ENCODE results near the gene FKBP11.

FKBP11 gene

DNA sequence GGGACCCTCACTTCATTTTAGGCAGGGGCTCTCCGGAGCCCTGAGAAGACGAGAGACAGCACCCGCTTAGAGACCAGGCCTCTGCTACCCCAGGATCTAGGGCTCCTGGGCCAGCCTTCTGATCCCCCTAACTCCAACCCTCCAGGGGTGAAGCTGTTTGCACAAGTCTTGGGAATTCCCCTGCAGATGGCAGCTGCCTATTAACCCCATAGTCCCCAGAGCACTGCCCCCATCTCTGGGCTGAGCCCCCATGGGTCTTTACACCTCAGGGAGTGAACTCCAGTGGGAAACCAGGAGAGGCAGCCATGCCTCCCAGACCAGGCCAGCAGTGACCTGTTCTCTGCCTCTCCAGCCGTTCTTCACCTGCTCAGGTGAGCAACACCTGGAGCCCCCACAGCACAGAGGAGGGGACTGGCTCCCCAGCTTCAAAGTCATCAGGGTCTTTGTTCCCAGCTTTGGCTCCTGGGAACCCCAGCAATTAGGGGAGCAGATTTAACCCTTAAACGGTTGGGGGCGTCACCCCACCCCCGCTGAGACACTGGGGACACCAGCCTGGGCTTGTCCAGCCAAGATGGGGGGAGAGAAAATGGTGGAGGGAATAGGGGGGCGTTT lies 44.0 kb upstream of the FKBP11 start:
- peaks cover 40 to 93% (median 85%) of the 10 kb centered on the region in 3 experiments for H3K27me3 ChIP-seq (ENCODE audit: control insufficient read depth in 3 of 3, insufficient read depth in 3 of 3, low read depth in 1 of 3, low read length in 3 of 3)
- DNase-seq (ENCODE audit: low spot score), result no peak

GRCh38 chr12:48968467-48968866 lies 43.2 kb upstream of the FKBP11 start:
- H3K4ac ChIP-seq (ENCODE audit: low read length), result no peak overlapping the region
- H4K8ac ChIP-seq (ENCODE audit: low read depth, low read length), result no peak overlapping the region
- no peak for DNase-seq (ENCODE audit: low spot score)
- no peak overlapping the region for H2AK5ac ChIP-seq (ENCODE audit: low read depth, low read length)
- H3K9ac ChIP-seq (ENCODE audit: low read depth, low read length, poor library complexity), result no peak overlapping the region
- peaks cover 35 to 86% (median 77%) of the 10 kb centered on the region in 3 experiments for H3K27me3 ChIP-seq (ENCODE audit: control insufficient read depth in 3 of 3, insufficient read depth in 3 of 3, low read depth in 1 of 3, low read length in 3 of 3)
- H2BK15ac ChIP-seq (ENCODE audit: low read length), result no peak overlapping the region
- no peak overlapping the region for H2BK120ac ChIP-seq (ENCODE audit: low read depth, low read length)
- H4K91ac ChIP-seq (ENCODE audit: low read depth, low read length, poor library complexity), result no peak overlapping the region
- no peak overlapping the region for H3K4me3 ChIP-seq (ENCODE audit: low read length in 2 of 2)
- H3K14ac ChIP-seq (ENCODE audit: low read length), result no peak overlapping the region
- H3K4me2 ChIP-seq (ENCODE audit: insufficient read depth, low read length, poor library complexity, severe bottlenecking), result no peak overlapping the region
- H3K18ac ChIP-seq (ENCODE audit: low read length), result no peak overlapping the region
- H3K79me1 ChIP-seq (ENCODE audit: low read depth, low read length), result no peaks in the 10 kb centered on the region
- no peak overlapping the region for H2BK5ac ChIP-seq (ENCODE audit: low read length)
- no peaks in the 10 kb centered on the region for H3K36me3 ChIP-seq (replicated peaks in 1 of 2; ENCODE audit: control insufficient read depth in 2 of 2, insufficient read depth in 2 of 2, low read length in 2 of 2)
- WGBS, 2 donors (ENCODE audit: extremely low coverage in 2 of 2, insufficient read length in 2 of 2, insufficient replicate concordance in 1 of 2), result no CpG with 5 or more reads among the region's 3 CpGs
- H2AFZ ChIP-seq (ENCODE audit: low read length), result no peak overlapping the region
- H3K9me3 ChIP-seq (replicated peaks in 1 of 2; ENCODE audit: control insufficient read depth in 2 of 2, insufficient read depth in 1 of 2, low read depth in 1 of 2, low read length in 2 of 2), result peaks cover 1 to 3% of the 10 kb centered on the region in 2 donors
- H3K27ac ChIP-seq (replicated peaks; ENCODE audit: low read length), result no peak overlapping the region
- H3K23ac ChIP-seq (ENCODE audit: low read depth, low read length, poor library complexity), result no peak overlapping the region
- no peak overlapping the region for H2BK12ac ChIP-seq (ENCODE audit: low read length)
- peaks cover 9 to 15% of the 10 kb centered on the region in 2 donors for H3K4me1 ChIP-seq (ENCODE audit: control insufficient read depth in 2 of 2, insufficient read depth in 1 of 2, low read depth in 1 of 2, low read length in 2 of 2)

More for the DNA sequence above, 44.0 kb upstream of the FKBP11 start:
- Histone ChIP-seq H2BK15ac (ENCODE audit: low read length) (no peak overlapping the region), H2AFZ (ENCODE audit: low read length) (no peak overlapping the region), H3K9ac (ENCODE audit: low read depth, low read length, poor library complexity) (no peak overlapping the region), H3K4me3 (ENCODE audit: low read length in 2 of 2) (no peak overlapping the region), H3K36me3 (replicated peaks in 1 of 2; ENCODE audit: control insufficient read depth in 2 of 2, insufficient read depth in 2 of 2, low read length in 2 of 2) (no peaks in the 10 kb centered on the region), H3K9me3 (replicated peaks in 1 of 2; ENCODE audit: control insufficient read depth in 2 of 2, insufficient read depth in 1 of 2, low read depth in 1 of 2, low read length in 2 of 2) (peaks cover 1 to 3% of the 10 kb centered on the region in 2 donors), H3K18ac (ENCODE audit: low read length) (peak overlapping the region; percentile 56), H3K4me2 (ENCODE audit: insufficient read depth, low read length, poor library complexity, severe bottlenecking) (peak overlapping the region; percentile 78), H3K14ac (ENCODE audit: low read length) (no peak overlapping the region), H3K23ac (ENCODE audit: low read depth, low read length, poor library complexity) (no peak overlapping the region), H4K8ac (ENCODE audit: low read depth, low read length) (no peak overlapping the region), H3K4me1 (ENCODE audit: control insufficient read depth in 2 of 2, insufficient read depth in 1 of 2, low read depth in 1 of 2, low read length in 2 of 2) (peaks cover 9 to 15% of the 10 kb centered on the region in 2 donors), H2BK120ac (ENCODE audit: low read depth, low read length) (no peak overlapping the region), H3K4ac (ENCODE audit: low read length) (no peak overlapping the region), H4K91ac (ENCODE audit: low read depth, low read length, poor library complexity) (no peak overlapping the region), H3K79me1 (ENCODE audit: low read depth, low read length) (no peaks in the 10 kb centered on the region), H2AK5ac (ENCODE audit: low read depth, low read length) (peak overlapping the region; percentile 22), H2BK12ac (ENCODE audit: low read length) (no peak overlapping the region), H2BK5ac (ENCODE audit: low read length) (no peak overlapping the region), H3K27ac (replicated peaks; ENCODE audit: low read length) (no peak overlapping the region)
- WGBS, 2 donors (ENCODE audit: extremely low coverage in 2 of 2, insufficient read length in 2 of 2, insufficient replicate concordance in 1 of 2), result no CpG with 5 or more reads among the region's 8 CpGs

GRCh38 chr12:48967991-48968390 lies 42.7 kb upstream of the FKBP11 start:
- Histone ChIP-seq H3K27me3 (ENCODE audit: control insufficient read depth in 3 of 3, insufficient read depth in 3 of 3, low read depth in 1 of 3, low read length in 3 of 3) (peaks cover 31 to 82% (median 73%) of the 10 kb centered on the region in 3 experiments), H3K9ac (ENCODE audit: low read depth, low read length, poor library complexity) (peak overlapping the region; percentile 10), H3K27ac (replicated peaks; ENCODE audit: low read length) (no peak overlapping the region), H2BK12ac (ENCODE audit: low read length) (peak overlapping the region; percentile 61), H2AFZ (ENCODE audit: low read length) (no peak overlapping the region), H2BK5ac (ENCODE audit: low read length) (no peak overlapping the region), H2AK5ac (ENCODE audit: low read depth, low read length) (peak overlapping the region; percentile 7), H3K4me3 (ENCODE audit: low read length in 2 of 2) (peak overlapping the region in 1 of 2 donors; percentile 6), H2BK120ac (ENCODE audit: low read depth, low read length) (no peak overlapping the region), H3K36me3 (replicated peaks in 1 of 2; ENCODE audit: control insufficient read depth in 2 of 2, insufficient read depth in 2 of 2, low read length in 2 of 2) (no peaks in the 10 kb centered on the region), H3K79me1 (ENCODE audit: low read depth, low read length) (no peaks in the 10 kb centered on the region), H3K18ac (ENCODE audit: low read length) (peak overlapping the region; percentile 55), H2BK15ac (ENCODE audit: low read length) (no peak overlapping the region), H3K4me1 (ENCODE audit: control insufficient read depth in 2 of 2, insufficient read depth in 1 of 2, low read depth in 1 of 2, low read length in 2 of 2) (peaks cover 9 to 15% of the 10 kb centered on the region in 2 donors), H3K4ac (ENCODE audit: low read length) (no peak overlapping the region), H4K91ac (ENCODE audit: low read depth, low read length, poor library complexity) (no peak overlapping the region), H3K4me2 (ENCODE audit: insufficient read depth, low read length, poor library complexity, severe bottlenecking) (no peak overlapping the region), H4K8ac (ENCODE audit: low read depth, low read length) (no peak overlapping the region), H3K23ac (ENCODE audit: low read depth, low read length, poor library complexity) (peak overlapping the region; percentile 77), H3K9me3 (replicated peaks in 1 of 2; ENCODE audit: control insufficient read depth in 2 of 2, insufficient read depth in 1 of 2, low read depth in 1 of 2, low read length in 2 of 2) (peaks cover 1 to 3% of the 10 kb centered on the region in 2 donors), H3K14ac (ENCODE audit: low read length) (peak overlapping the region; percentile 58)
- no peak for DNase-seq (ENCODE audit: low spot score)
- no CpG with 5 or more reads among the region's 7 CpGs for WGBS, 2 donors (ENCODE audit: extremely low coverage in 2 of 2, insufficient read length in 2 of 2, insufficient replicate concordance in 1 of 2)

GRCh38 chr12:48966177-48966895 lies 41.0 kb upstream of the FKBP11 start:
- no peak overlapping the region for H3K4ac ChIP-seq (ENCODE audit: low read length)
- peak overlapping the region; percentile 44 for H2AK5ac ChIP-seq (ENCODE audit: low read depth, low read length)
- no peak overlapping the region for H2BK12ac ChIP-seq (ENCODE audit: low read length)
- H4K8ac ChIP-seq (ENCODE audit: low read depth, low read length), result no peak overlapping the region
- H3K23ac ChIP-seq (ENCODE audit: low read depth, low read length, poor library complexity), result peak overlapping the region; percentile 75
- H2AFZ ChIP-seq (ENCODE audit: low read length), result no peak overlapping the region
- H3K9ac ChIP-seq (ENCODE audit: low read depth, low read length, poor library complexity), result no peak overlapping the region
- no peak overlapping the region for H3K4me3 ChIP-seq (ENCODE audit: low read length in 2 of 2)
- no peak overlapping the region for H3K4me2 ChIP-seq (ENCODE audit: insufficient read depth, low read length, poor library complexity, severe bottlenecking)
- H3K27me3 ChIP-seq (ENCODE audit: control insufficient read depth in 3 of 3, insufficient read depth in 3 of 3, low read depth in 1 of 3, low read length in 3 of 3), result peaks cover 18 to 66% (median 56%) of the 10 kb centered on the region in 3 experiments
- H3K79me1 ChIP-seq (ENCODE audit: low read depth, low read length), result no peaks in the 10 kb centered on the region
- H2BK120ac ChIP-seq (ENCODE audit: low read depth, low read length), result no peak overlapping the region
- H3K14ac ChIP-seq (ENCODE audit: low read length), result peak overlapping the region; percentile 73
- no CpG with 5 or more reads among the region's 20 CpGs for WGBS, 2 donors (ENCODE audit: extremely low coverage in 2 of 2, insufficient read length in 2 of 2, insufficient replicate concordance in 1 of 2)
- no peak overlapping the region for H3K27ac ChIP-seq (replicated peaks; ENCODE audit: low read length)
- peak overlapping the region; percentile 61 for H3K18ac ChIP-seq (ENCODE audit: low read length)
- peaks cover 0 to 3% of the 10 kb centered on the region in 2 donors for H3K9me3 ChIP-seq (replicated peaks in 1 of 2; ENCODE audit: control insufficient read depth in 2 of 2, insufficient read depth in 1 of 2, low read depth in 1 of 2, low read length in 2 of 2)
- no peaks in the 10 kb centered on the region for H3K36me3 ChIP-seq (replicated peaks in 1 of 2; ENCODE audit: control insufficient read depth in 2 of 2, insufficient read depth in 2 of 2, low read length in 2 of 2)
- no peak overlapping the region for H4K91ac ChIP-seq (ENCODE audit: low read depth, low read length, poor library complexity)
- H3K4me1 ChIP-seq (ENCODE audit: control insufficient read depth in 2 of 2, insufficient read depth in 1 of 2, low read depth in 1 of 2, low read length in 2 of 2), result peaks cover 9 to 12% of the 10 kb centered on the region in 2 donors
- no peak overlapping the region for H2BK5ac ChIP-seq (ENCODE audit: low read length)
- DNase-seq (ENCODE audit: low spot score), result no peak
- no peak overlapping the region for H2BK15ac ChIP-seq (ENCODE audit: low read length)

All from neuronal stem cell (in vitro differentiated cells).